Fibroblast of the aortic adventitia (primary cell): ENCODE results near the gene GPR153. TPM values are rescaled to one million over a fixed set of nuclear protein-coding genes. Genes with fewer than 3 reads are reported as not detected.

ENCODE experiments used
- DNase-seq: peaks from one replicate; pipeline ENCODE4 v3.0.0-alpha.2; 2010; ENCODE audit warnings: low read depth
- H3K4me3 ChIP-seq: 2 replicates; pipeline ENCODE4 v1.5.1; 2011; ENCODE audit warnings: low read depth, mild to moderate bottlenecking, control low read depth, low read length, moderate library complexity
- total RNA-seq: library from RNA; depleted of rRNA; stranded (reverse); fragments of >200 nt; gene quantifications from 2 replicates; pipeline ENCODE4 v1.2.3, GENCODE V29; 2012; ENCODE audit warnings: low replicate concordance
- TF ChIP-seq, protein P1 (sequence below): IDR thresholded peaks from 2 replicates; pipeline ENCODE4 v1.5.1; 2011; ENCODE audit warnings: mild to moderate bottlenecking, low read length, control low read depth, inconsistent platforms; ENCODE audit not compliant: insufficient read depth

Gene GPR153
- total RNA-seq, 1 donor = 9.9 TPM

DNA sequence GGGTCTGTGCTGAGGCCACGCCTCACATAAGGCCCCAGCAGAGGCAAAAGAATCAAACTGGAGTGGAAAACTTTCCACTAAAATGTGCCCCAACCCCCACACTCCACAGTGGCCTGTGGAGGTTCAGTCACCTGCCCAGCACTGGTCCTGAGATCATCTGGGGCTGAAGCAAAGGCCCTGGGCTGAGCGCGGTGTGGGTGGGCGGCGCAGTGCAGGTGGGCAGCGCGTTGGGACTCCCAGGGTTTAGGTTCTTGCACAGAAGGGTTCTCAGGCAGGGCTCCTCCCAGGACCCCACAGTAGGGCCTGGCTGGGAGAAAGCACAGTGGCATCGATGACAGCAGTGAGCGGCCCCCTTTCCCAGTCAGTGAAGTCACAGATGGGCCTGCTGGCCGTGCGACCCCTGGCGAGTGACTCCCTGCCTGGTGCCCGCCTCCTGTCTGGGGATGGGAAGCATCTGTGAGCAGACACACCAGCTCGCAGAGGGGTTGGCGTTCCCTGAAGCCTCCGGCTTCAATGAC lies 13.8 kb upstream of the GPR153 start:
- no peak overlapping the region for H3K4me3 ChIP-seq
- no peak for DNase-seq
- TF ChIP-seq, protein P1, sequence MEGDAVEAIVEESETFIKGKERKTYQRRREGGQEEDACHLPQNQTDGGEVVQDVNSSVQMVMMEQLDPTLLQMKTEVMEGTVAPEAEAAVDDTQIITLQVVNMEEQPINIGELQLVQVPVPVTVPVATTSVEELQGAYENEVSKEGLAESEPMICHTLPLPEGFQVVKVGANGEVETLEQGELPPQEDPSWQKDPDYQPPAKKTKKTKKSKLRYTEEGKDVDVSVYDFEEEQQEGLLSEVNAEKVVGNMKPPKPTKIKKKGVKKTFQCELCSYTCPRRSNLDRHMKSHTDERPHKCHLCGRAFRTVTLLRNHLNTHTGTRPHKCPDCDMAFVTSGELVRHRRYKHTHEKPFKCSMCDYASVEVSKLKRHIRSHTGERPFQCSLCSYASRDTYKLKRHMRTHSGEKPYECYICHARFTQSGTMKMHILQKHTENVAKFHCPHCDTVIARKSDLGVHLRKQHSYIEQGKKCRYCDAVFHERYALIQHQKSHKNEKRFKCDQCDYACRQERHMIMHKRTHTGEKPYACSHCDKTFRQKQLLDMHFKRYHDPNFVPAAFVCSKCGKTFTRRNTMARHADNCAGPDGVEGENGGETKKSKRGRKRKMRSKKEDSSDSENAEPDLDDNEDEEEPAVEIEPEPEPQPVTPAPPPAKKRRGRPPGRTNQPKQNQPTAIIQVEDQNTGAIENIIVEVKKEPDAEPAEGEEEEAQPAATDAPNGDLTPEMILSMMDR = no peak

DNA sequence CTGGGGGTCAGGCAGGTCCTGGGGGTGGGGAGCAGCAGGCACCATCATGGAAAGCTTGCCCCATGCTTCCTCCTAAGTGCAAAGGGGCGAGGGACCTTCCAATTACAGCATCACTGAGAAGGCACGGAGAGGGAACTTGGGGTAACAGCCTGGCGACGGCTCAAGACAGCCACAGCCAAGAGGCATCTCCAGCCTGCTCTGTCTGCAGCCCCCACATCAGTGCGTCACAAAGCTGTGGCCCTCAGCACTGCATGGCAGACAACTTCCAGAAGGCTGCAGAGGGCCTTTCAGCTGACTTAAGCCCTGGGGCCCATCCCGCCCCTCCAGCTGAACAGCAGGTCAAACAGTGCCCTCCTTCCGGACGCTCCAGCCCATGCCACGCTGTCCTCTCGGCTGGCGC lies 13.2 kb upstream of the GPR153 start:
- no peak for DNase-seq
- no peak overlapping the region for H3K4me3 ChIP-seq
- TF ChIP-seq, protein P1 = no peak

DNA sequence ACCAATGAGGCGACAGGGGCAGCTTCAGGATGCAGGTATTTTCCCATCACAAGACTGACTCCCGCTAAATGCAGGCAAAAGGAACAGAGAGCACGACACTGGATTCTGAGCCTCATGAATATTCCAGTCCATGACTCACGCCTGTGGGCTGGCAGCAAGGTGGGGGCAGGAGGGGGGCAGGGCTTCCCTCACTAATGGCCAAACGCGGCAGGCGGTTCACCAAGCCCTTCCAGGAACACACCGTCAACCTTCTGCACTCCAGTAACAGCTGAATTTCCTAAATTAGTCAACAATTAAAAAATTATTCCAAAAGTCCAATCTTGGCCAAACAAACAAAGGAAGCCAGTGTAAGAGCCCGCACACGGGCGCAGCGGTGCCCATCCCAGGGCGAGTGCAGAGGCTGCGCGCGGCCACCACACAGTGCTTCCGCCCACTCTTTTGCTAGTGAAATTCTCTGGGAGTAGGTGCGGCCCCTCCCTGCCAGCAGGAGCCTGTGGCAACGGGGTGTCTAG lies 12.5 kb upstream of the GPR153 start:
- DNase-seq = peak; percentile 27
- TF ChIP-seq, protein P1 = no peak
- no peak overlapping the region for H3K4me3 ChIP-seq

DNA sequence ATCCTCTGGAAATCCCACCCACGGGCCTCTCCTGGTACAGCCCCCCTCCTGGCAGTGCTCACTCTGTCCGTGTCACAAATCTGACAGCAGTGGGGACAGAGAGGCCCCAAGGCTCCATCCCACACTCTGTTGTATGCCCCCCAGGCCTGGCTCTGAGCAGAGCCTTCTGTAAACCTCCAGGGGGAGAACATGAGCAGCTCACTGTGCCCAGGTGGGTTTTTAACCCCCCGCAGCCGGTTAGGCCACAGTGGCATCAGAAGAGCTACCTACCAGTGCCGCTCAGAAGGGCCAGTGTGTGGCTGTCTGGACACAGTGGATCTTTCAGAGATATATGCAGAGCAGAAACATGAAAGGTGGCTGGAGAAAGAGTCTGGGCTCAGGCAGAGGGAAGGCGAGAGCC lies 12.0 kb upstream of the GPR153 start:
- H3K4me3 ChIP-seq = no peak overlapping the region
- DNase-seq = no peak
- TF ChIP-seq, protein P1 = peak; percentile 27

DNA sequence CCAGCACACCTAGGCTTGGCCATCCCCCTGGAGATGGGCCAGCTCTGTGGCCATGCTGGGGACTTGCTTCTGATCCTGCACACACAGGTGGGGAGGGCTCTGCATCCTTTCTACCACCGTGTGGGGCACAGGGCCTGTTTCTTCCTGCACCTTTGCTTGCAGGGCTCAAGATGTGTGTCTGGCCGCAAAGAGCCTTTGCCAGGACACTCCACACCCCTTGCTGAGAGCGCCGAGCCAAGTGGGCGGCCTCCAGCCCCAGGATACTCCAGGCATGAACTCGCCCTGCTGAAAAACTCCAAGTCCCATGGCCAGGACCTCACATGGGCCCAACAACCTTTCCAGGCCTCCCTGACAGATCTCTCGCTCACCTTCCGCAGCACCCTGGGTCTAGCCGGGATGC lies 11.6 kb upstream of the GPR153 start:
- no peak overlapping the region for H3K4me3 ChIP-seq
- DNase-seq = no peak
- TF ChIP-seq, protein P1 = no peak

DNA sequence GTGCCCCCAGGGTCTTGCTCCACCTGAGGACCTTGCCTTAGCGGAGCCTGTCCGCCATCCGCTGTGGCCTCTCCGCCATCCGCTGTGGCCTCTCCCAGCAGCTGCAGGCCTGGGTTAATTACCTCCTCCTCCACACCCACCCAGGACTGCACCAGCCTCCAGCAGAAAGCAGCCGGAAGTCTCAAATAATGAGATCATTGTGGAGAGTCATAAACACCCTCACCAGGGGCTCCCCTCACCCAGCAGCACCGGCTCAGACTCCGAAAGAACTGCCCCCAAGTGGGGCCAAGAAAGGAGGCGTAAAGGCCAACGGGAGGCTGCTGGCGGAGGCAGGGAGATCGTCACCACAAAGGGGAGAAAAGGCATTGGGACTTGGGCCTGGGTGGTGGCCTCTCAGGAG lies 10.7 kb upstream of the GPR153 start:
- DNase-seq = no peak
- TF ChIP-seq, protein P1 = no peak
- H3K4me3 ChIP-seq = no peak overlapping the region

DNA sequence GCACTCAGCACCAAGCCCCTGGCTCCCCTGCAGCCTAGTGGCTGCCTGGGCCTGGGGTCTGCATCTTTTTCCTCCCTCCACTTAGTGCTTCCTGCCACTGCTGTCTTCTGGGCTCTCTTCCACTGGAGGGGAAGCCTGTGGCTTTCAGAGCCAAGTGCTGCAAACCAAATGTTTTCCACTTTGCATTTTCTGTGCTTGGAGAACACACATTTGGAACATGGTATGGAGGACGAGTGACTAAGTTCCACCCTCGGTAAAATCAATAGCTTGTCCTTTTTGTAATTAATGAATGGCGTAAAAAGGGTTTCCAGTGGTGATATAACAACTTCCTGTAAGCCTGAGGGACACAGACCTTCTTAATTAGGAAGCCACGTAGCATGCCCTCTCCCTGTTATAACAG lies 10.1 kb upstream of the GPR153 start:
- H3K4me3 ChIP-seq = no peak overlapping the region
- TF ChIP-seq, protein P1 = no peak
- DNase-seq = no peak
